ENCODE data around the gene MACROD2.

MACROD2 gene

DNA sequence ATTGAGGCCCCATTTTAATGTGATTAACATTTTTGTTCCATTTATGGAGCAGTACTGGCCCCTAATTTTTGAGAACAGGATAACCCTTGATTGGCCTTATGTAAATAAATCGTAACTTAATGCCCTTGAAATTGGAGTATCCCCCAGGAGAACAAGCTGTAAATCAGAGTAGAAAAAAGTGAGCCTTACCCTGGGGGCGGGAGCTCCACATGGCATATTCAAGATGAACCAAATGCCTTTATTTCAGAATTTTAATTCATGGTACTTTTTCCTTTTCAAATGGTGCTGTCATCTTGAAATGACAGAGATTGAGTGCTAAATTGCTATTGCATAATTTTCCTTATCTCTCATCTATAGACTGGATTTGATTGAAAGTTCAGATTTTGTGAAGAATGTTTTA lies 1151.6 kb downstream of the MACROD2 start:
- POLR2A ChIA-PET: no interaction called here

GRCh38 chr20:15154070-15154469 lies 1158.8 kb downstream of the MACROD2 start:
- ChIA-PET POLR2A (no interaction called here), CTCF (interaction anchor here (1.2 kb wide), 1 partner anchor 15 kb away, joined by 3 read pairs; no protein-coding TSS in a partner anchor)
- TF ChIP-seq CTCF (IDR thresholded peaks at IDR 0.05; ENCODE audit: control extremely low read depth, extremely low read depth, low read depth, missing control alignments): no peak
- DNase-seq (ENCODE audit: extremely low spot score): no peak

More for the DNA sequence above, 1151.6 kb downstream of the MACROD2 start:
- DNase-seq (ENCODE audit: extremely low spot score): no peak
- no peak for TF ChIP-seq CTCF (IDR thresholded peaks at IDR 0.05; ENCODE audit: control extremely low read depth, extremely low read depth, low read depth, missing control alignments)
- CTCF ChIA-PET: no interaction called here

DNA sequence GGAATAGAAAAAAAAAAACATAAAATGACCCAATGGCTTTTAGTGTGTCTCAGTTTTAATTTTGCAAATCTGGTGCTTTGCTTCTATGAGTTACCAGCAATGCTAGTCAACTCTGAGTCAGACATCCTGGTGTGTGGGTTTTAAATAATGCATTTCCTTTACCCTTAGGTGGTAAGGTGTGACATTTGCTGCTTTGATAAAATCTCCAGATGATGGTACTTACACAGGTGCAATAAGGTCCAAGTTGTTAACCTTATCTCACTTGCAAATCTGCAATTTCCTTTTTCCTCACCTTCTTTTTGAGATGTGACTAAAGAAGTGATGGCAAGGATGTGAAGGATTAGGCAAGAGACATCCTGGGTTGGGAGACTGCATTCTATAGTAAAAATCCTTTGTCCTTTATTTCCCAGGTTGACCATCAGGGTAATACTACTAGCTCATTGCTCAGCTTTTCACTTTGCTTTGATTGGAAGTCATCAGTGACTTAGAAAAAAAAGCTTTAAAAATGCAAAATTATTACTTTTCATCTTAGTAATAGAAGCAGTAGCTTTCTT lies 1160.6 kb downstream of the MACROD2 start:
- no peak for DNase-seq (ENCODE audit: extremely low spot score)
- no peak for TF ChIP-seq CTCF (IDR thresholded peaks at IDR 0.05; ENCODE audit: control extremely low read depth, extremely low read depth, low read depth, missing control alignments)
- ChIA-PET CTCF (no interaction called here), POLR2A (no interaction called here)

- DNase-seq (ENCODE audit: extremely low spot score): no peak
- POLR2A ChIA-PET: no interaction called here
- TF ChIP-seq CTCF (IDR thresholded peaks at IDR 0.05; ENCODE audit: control extremely low read depth, extremely low read depth, low read depth, missing control alignments): no peak
- CTCF ChIA-PET: no interaction called here
Observed at GRCh38 chr20:15158533-15158932, 1163.2 kb downstream of the MACROD2 start.

DNA sequence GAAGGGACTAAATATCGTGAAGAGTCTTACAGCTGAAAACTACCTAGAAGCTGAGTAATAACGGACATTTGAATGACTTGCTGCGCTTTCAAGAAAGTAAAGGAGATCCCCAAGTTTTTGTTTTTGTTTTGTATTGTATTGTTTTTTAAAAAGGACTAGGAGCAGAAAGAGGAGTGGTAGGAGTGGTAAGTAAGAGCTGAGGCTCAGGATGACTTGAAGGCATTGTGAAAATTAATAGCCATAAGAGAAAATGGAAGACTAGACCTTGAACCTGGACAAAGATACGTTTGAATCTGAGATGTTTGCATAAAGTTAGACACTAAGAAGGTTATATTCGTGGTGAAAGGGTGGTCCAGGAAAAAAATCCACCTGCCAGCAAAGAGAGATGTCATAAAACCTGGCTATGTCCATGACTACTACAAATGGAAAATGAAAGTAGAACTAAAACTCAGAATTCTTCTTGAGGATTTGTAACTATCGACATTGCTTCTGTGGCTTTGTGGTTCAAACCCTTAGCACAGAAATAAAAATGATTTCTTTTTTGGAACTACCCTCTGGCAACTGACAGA lies 1166.8 kb downstream of the MACROD2 start:
- CTCF ChIA-PET: interaction anchor here (1.6 kb wide), 1 partner anchor 9 kb away, joined by 4 read pairs; no protein-coding TSS in a partner anchor
- TF ChIP-seq CTCF (IDR thresholded peaks at IDR 0.05; ENCODE audit: control extremely low read depth, extremely low read depth, low read depth, missing control alignments): no peak
- DNase-seq (ENCODE audit: extremely low spot score): peak; percentile 9
- POLR2A ChIA-PET: no interaction called here

DNA sequence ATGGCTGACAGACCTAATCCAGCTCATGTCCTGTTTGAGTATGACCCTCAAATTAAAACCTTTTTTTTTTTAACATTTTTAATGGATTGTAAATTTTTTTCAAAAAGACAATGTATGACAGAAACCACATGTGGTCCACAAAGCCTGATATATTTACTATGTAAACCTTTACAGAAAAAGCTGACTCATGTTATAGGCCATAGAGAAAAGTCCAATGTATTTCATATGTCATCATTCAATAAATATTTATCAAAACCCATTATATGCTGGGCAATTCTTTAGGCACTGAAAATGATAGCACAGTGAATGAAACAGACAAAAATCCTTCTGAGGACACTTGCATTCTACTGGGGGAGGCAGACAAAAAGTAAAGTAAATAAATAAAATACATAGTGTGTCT lies 1168.3 kb downstream of the MACROD2 start:
- no peak for DNase-seq (ENCODE audit: extremely low spot score)
- ChIA-PET POLR2A (no interaction called here), CTCF (no interaction called here)
- TF ChIP-seq CTCF (IDR thresholded peaks at IDR 0.05; ENCODE audit: control extremely low read depth, extremely low read depth, low read depth, missing control alignments): no peak
